NT2/D1 (cell line): ENCODE measurements around the gene SLC39A5.
"Not testable (repeated sequence)": the region's sequence is repeated elsewhere in the genome, so short reads cannot be mapped to it uniquely, and the experiment has no call there.

Experiments used
- DNase-seq: peaks from one replicate; pipeline ENCODE4 v3.0.0-alpha.2; 2011; ENCODE audit warnings: low read depth, low spot score
- H3K27me3 ChIP-seq: 2 replicates; pipeline ENCODE4 v1.6.0; 2011; ENCODE audit warnings: mild to moderate bottlenecking; ENCODE audit not compliant: insufficient read length, insufficient read depth
- H3K36me3 ChIP-seq: 2 replicates; pipeline ENCODE4 v1.6.1; 2011; ENCODE audit warnings: mild to moderate bottlenecking, low read length, mixed read lengths; ENCODE audit not compliant: insufficient read depth, insufficient read length
- H3K4me1 ChIP-seq: 2 replicates; pipeline ENCODE4 v1.5.1; 2011; ENCODE audit not compliant: insufficient read depth, insufficient read length
- H3K4me3 ChIP-seq: 2 replicates; pipeline ENCODE4 v1.5.1; 2011; ENCODE audit warnings: low read depth; ENCODE audit not compliant: insufficient read length
- H3K9ac ChIP-seq: 2 replicates; pipeline ENCODE4 v1.6.0; 2011; ENCODE audit warnings: low read depth; ENCODE audit not compliant: insufficient read length
- H3K9me3 ChIP-seq: 2 replicates; pipeline ENCODE4 v1.5.1; 2011; ENCODE audit warnings: mild to moderate bottlenecking, low read length; ENCODE audit not compliant: insufficient read depth
- SUZ12 ChIP-seq: IDR thresholded peaks from 2 replicates; pipeline ENCODE4 v1.6.1; 2011; ENCODE audit not compliant: insufficient read length, insufficient read depth; ENCODE audit errors: extremely low read depth
- YY1 ChIP-seq: IDR thresholded peaks from 2 replicates; pipeline ENCODE4 v1.6.1; 2011; ENCODE audit not compliant: insufficient read length, insufficient read depth
- ZNF274 ChIP-seq: IDR thresholded peaks from 2 replicates; pipeline ENCODE4 v1.6.1; 2011; ENCODE audit warnings: mild to moderate bottlenecking, low read depth, low read length

Gene SLC39A5

GRCh38 chr12:56260380-56260779 lies 30.5 kb downstream of the SLC39A5 start:
- no peak for DNase-seq
- TF ChIP-seq YY1 (no peak), SUZ12 (no peak), ZNF274 (no peak)
- H3K4me1 ChIP-seq, result peaks cover 12% of the 10 kb centered on the region

GRCh38 chr12:56260921-56261320 lies 31.1 kb downstream of the SLC39A5 start:
- no peak for TF ChIP-seq YY1
- TF ChIP-seq ZNF274, result no peak
- TF ChIP-seq SUZ12, result no peak
- H3K4me1 ChIP-seq, result peaks cover 8% of the 10 kb centered on the region
- no peak for DNase-seq
- H3K27me3 ChIP-seq, result peaks cover 10% of the 10 kb centered on the region
- no peaks in the 10 kb centered on the region for H3K9me3 ChIP-seq
- peaks cover 14% of the 10 kb centered on the region for H3K36me3 ChIP-seq
- H3K4me3 ChIP-seq, result no peak overlapping the region
- no peak overlapping the region for H3K9ac ChIP-seq

More at GRCh38 chr12:56260380-56260779, 30.5 kb downstream of the SLC39A5 start:
- Histone ChIP-seq H3K4me3 (no peak overlapping the region), H3K9me3 (no peaks in the 10 kb centered on the region), H3K27me3 (peaks cover 10% of the 10 kb centered on the region), H3K36me3 (peaks cover 19% of the 10 kb centered on the region), H3K9ac (no peak overlapping the region)

GRCh38 chr12:56261503-56262232 lies 31.8 kb downstream of the SLC39A5 start:
- peaks cover 10% of the 10 kb centered on the region for H3K27me3 ChIP-seq
- H3K36me3 ChIP-seq, result peaks cover 6% of the 10 kb centered on the region
- H3K9ac ChIP-seq, result no peak overlapping the region
- TF ChIP-seq YY1 (no peak), SUZ12 (no peak), ZNF274 (no peak)
- no peaks in the 10 kb centered on the region for H3K9me3 ChIP-seq
- peaks cover 4% of the 10 kb centered on the region for H3K4me1 ChIP-seq
- DNase-seq, result no peak
- H3K4me3 ChIP-seq, result no peak overlapping the region

GRCh38 chr12:56262955-56263354 lies 33.1 kb downstream of the SLC39A5 start:
- not testable (repeated sequence) for H3K36me3 ChIP-seq, H3K4me1 ChIP-seq, H3K4me3 ChIP-seq, H3K9ac ChIP-seq, DNase-seq, H3K9me3 ChIP-seq
- H3K27me3 ChIP-seq, result peaks cover 10% of the 10 kb centered on the region

GRCh38 chr12:56266068-56266692 lies 36.3 kb downstream of the SLC39A5 start:
- peak overlapping the region; percentile 86 for H3K4me3 ChIP-seq
- H3K4me1 ChIP-seq, H3K9me3 ChIP-seq, H3K27me3 ChIP-seq, DNase-seq: not testable (repeated sequence)
- H3K9ac ChIP-seq, result peak overlapping the region; percentile 91
- H3K36me3 ChIP-seq, result peaks cover 20% of the 10 kb centered on the region

GRCh38 chr12:56266693-56267442 lies 37.0 kb downstream of the SLC39A5 start, which contains the start of gene COQ10A:
Gene COQ10A (plus strand): TSS chr12:56266942. CDS start chr12:56267119, 177 bp downstream.
- no peaks in the 10 kb centered on the region for H3K27me3 ChIP-seq
- H3K4me3 ChIP-seq, result peak within 1 kb of the TSS; percentile 86
- peaks cover 27% of the 10 kb centered on the region for H3K36me3 ChIP-seq
- no peaks in the 10 kb centered on the region for H3K4me1 ChIP-seq
- DNase-seq, result peak; percentile 84
- TF ChIP-seq ZNF274, result no peak
- TF ChIP-seq SUZ12, result no peak
- TF ChIP-seq YY1, result no peak
- H3K9ac ChIP-seq, result peak within 1 kb of the TSS; percentile 91
- no peaks in the 10 kb centered on the region for H3K9me3 ChIP-seq

GRCh38 chr12:56267443-56268071 lies 37.7 kb downstream of the SLC39A5 start:
- no peak for DNase-seq

More at GRCh38 chr12:56267443-56268071, 37.7 kb downstream of the SLC39A5 start:
- peaks cover 34% of the 10 kb centered on the region for H3K36me3 ChIP-seq
- no peaks in the 10 kb centered on the region for H3K4me1 ChIP-seq
- H3K9me3 ChIP-seq, result no peaks in the 10 kb centered on the region
- TF ChIP-seq SUZ12 (no peak), ZNF274 (no peak), YY1 (no peak)
- H3K27me3 ChIP-seq, result no peaks in the 10 kb centered on the region
- H3K4me3 ChIP-seq, result peak overlapping the region; percentile 86
- peak overlapping the region; percentile 91 for H3K9ac ChIP-seq
